Measurements from ENCODE around the gene MELTF. TPM values are rescaled to one million over a fixed set of nuclear protein-coding genes. Genes with fewer than 3 reads are reported as not detected.

MELTF gene
- total and polyA plus RNA-seq, 9 of the 15 experiments (the other 6 are each of a cell fraction or from before 2014, with no cell fraction given) = 0.35 to 10.5 (median 4.5) TPM

- POLR2A ChIA-PET = interaction anchor here (1.6 kb wide), 1 partner anchor 9 kb away, joined by 4 read pairs; no protein-coding TSS in a partner anchor
- in situ Hi-C loops (cut with MboI) (no loop called here), intact Hi-C loops (cut with micrococcal nuclease) (no loop called here)
- BruUV-seq (replicated peaks) = no TSS peak
- DNase-seq (ENCODE audit: extremely low read depth in 1 of 4, low spot score in 3 of 4) = no peak
- no peaks in the 10 kb centered on the region for H3K9me3 ChIP-seq (replicated peaks; ENCODE audit: control insufficient read depth, insufficient read depth, low read depth, low read length)
- H3K4me3 ChIP-seq = no peak overlapping the region
- H3K79me2 ChIP-seq (ENCODE audit: control insufficient read depth, insufficient read depth, low read length) = no peaks in the 10 kb centered on the region
- no peak overlapping the region for H3K27ac ChIP-seq (ENCODE audit: extremely low read depth, low read depth, low read length)
- ATAC-seq = no peak
- CTCF ChIA-PET (ENCODE audit: low intra/inter-chr PET ratio) = no interaction called here
- peaks cover 26% of the 10 kb centered on the region; the same call in 1 of the 3 replicates for H3K36me3 ChIP-seq (ENCODE audit: control insufficient read depth, insufficient read depth, low read length)
- FAIRE-seq = no peak
- no peaks in the 10 kb centered on the region for H3K9me1 ChIP-seq (ENCODE audit: control insufficient read depth, insufficient read depth, low read length)
- 96% methylated on average over 4 of the region's 4 CpGs for WGBS (ENCODE audit: insufficient coverage, low coverage, missing lambda C conversion rate)
- TF ChIP-seq DMBX1 (CRISPR knock-in tag; IDR thresholded peaks at IDR 0.05; ENCODE audit: borderline replicate concordance) = no peak
- TF ChIP-seq RFX1 (IDR thresholded peaks at IDR 0.05) = peak; percentile 69
- no peak overlapping the region for H2AFZ ChIP-seq (ENCODE audit: low read depth, low read length)
- H3K4me2 ChIP-seq (ENCODE audit: insufficient read depth, low read length) = no peak overlapping the region
- H3K4me1 ChIP-seq (replicated peaks in 1 of 2; ENCODE audit: control insufficient read depth in 2 of 2, insufficient read depth in 2 of 2, low read length in 2 of 2) = no peaks in the 10 kb centered on the region
- no peak overlapping the region for H3K9ac ChIP-seq (ENCODE audit: insufficient read depth in 1 of 2, low read depth in 2 of 2, low read length in 2 of 2)
- H3K27me3 ChIP-seq (ENCODE audit: control insufficient read depth in 2 of 2, insufficient read depth in 2 of 2, low read length in 2 of 2) = no peaks in the 10 kb centered on the region
- no peaks in the 10 kb centered on the region for H4K20me1 ChIP-seq (replicated peaks; ENCODE audit: control insufficient read depth, insufficient read depth, low read length)
Observed at GRCh38 chr3:197076415-197076814, 46.8 kb upstream of the MELTF start.

- 94% methylated on average over 1 of the region's 1 CpG for WGBS (ENCODE audit: insufficient coverage, low coverage, missing lambda C conversion rate)
- H3K27ac ChIP-seq (ENCODE audit: extremely low read depth, low read depth, low read length) = no peak overlapping the region
- in situ Hi-C loops (cut with MboI) (no loop called here), intact Hi-C loops (cut with micrococcal nuclease) (no loop called here)
- no peaks in the 10 kb centered on the region for H4K20me1 ChIP-seq (replicated peaks; ENCODE audit: control insufficient read depth, insufficient read depth, low read length)
- H3K36me3 ChIP-seq (ENCODE audit: control insufficient read depth, insufficient read depth, low read length) = peaks cover 25% of the 10 kb centered on the region; the same call in 2 of the 3 replicates
- no peaks in the 10 kb centered on the region for H3K27me3 ChIP-seq (ENCODE audit: control insufficient read depth in 2 of 2, insufficient read depth in 2 of 2, low read length in 2 of 2)
- H3K79me2 ChIP-seq (ENCODE audit: control insufficient read depth, insufficient read depth, low read length) = no peaks in the 10 kb centered on the region
- no peak for ATAC-seq
- FAIRE-seq = no peak
- no peak overlapping the region for H3K9ac ChIP-seq (ENCODE audit: insufficient read depth in 1 of 2, low read depth in 2 of 2, low read length in 2 of 2)
- H3K9me1 ChIP-seq (ENCODE audit: control insufficient read depth, insufficient read depth, low read length) = no peaks in the 10 kb centered on the region
- no peak overlapping the region for H3K4me3 ChIP-seq
- no peaks in the 10 kb centered on the region for H3K4me1 ChIP-seq (replicated peaks in 1 of 2; ENCODE audit: control insufficient read depth in 2 of 2, insufficient read depth in 2 of 2, low read length in 2 of 2)
- H2AFZ ChIP-seq (ENCODE audit: low read depth, low read length) = no peak overlapping the region
- H3K9me3 ChIP-seq (replicated peaks; ENCODE audit: control insufficient read depth, insufficient read depth, low read depth, low read length) = no peaks in the 10 kb centered on the region
- BruUV-seq (replicated peaks) = no TSS peak
- ChIA-PET POLR2A (interaction anchor here (1.3 kb wide), 1 partner anchor 9 kb away, joined by 4 read pairs; no protein-coding TSS in a partner anchor), CTCF (ENCODE audit: low intra/inter-chr PET ratio) (no interaction called here)
- no peak overlapping the region for H3K4me2 ChIP-seq (ENCODE audit: insufficient read depth, low read length)
- no peak for DNase-seq (ENCODE audit: extremely low read depth in 1 of 4, low spot score in 3 of 4)
- TF ChIP-seq DMBX1 (CRISPR knock-in tag; IDR thresholded peaks at IDR 0.05; ENCODE audit: borderline replicate concordance) (no peak), ZNF174 (CRISPR knock-in tag; IDR thresholded peaks at IDR 0.05) (no peak), NFIC (IDR thresholded peaks at IDR 0.05) (no peak), ZSCAN29 (IDR thresholded peaks at IDR 0.05) (no peak), PRMT5 (CRISPR knock-in tag; IDR thresholded peaks at IDR 0.05) (no peak), RBBP5 (IDR thresholded peaks at IDR 0.05; ENCODE audit: borderline replicate concordance, insufficient read depth, low read length, poor library complexity, severe bottlenecking) (no peak), SRSF7 (optimal IDR thresholded peaks at IDR 0.05; ENCODE audit: low read depth, low read length) (no peak), ZNF431 (CRISPR knock-in tag; IDR thresholded peaks at IDR 0.05) (no peak), HNRNPK (IDR thresholded peaks at IDR 0.05; ENCODE audit: low read depth, low read length, poor library complexity, severe bottlenecking) (no peak), FOXP4 (CRISPR knock-in tag; IDR thresholded peaks at IDR 0.05; ENCODE audit: borderline replicate concordance) (no peak), RBM14 (IDR thresholded peaks at IDR 0.05; ENCODE audit: borderline replicate concordance, insufficient read depth, low read depth, low read length) (no peak), POLR2AphosphoS5 (IDR thresholded peaks at IDR 0.05; ENCODE audit: control insufficient read depth, insufficient read depth, low read depth, low read length) (no peak), ZBTB7A (IDR thresholded peaks at IDR 0.05; ENCODE audit: borderline replicate concordance, control insufficient read depth, low read depth, low read length) (no peak), ZNF41 (CRISPR knock-in tag; conservative IDR thresholded peaks at IDR 0.05) (no peak), ARHGAP35 (IDR thresholded peaks at IDR 0.05; ENCODE audit: partially characterized antibody) (no peak)
Observed at GRCh38 chr3:197068077-197068476, 38.5 kb upstream of the MELTF start.

All from K562 (cell line).